ENCODE measurements around the gene ZFYVE21.

Gene ZFYVE21

GRCh38 chr14:103737432-103738045, 21.9 kb downstream of the ZFYVE21 start:
- DNase-seq (ENCODE audit: low spot score): no peak

- no peak for DNase-seq (ENCODE audit: low spot score)
Measured at GRCh38 chr14:103738166-103738565, 22.6 kb downstream of the ZFYVE21 start.

- DNase-seq (ENCODE audit: low spot score): no peak
Measured at GRCh38 chr14:103738701-103739451, 23.3 kb downstream of the ZFYVE21 start.

- DNase-seq (ENCODE audit: low spot score): no peak
Measured at GRCh38 chr14:103739466-103739792, 23.8 kb downstream of the ZFYVE21 start.

- DNase-seq (ENCODE audit: low spot score): no peak
Measured at GRCh38 chr14:103739793-103740501, 24.3 kb downstream of the ZFYVE21 start.

GRCh38 chr14:103740991-103741689, 25.5 kb downstream of the ZFYVE21 start:
- no peak for DNase-seq (ENCODE audit: low spot score)

- no peak for DNase-seq (ENCODE audit: low spot score)
Measured at GRCh38 chr14:103741876-103742275, 26.3 kb downstream of the ZFYVE21 start.

GRCh38 chr14:103742499-103743255, 27.1 kb downstream of the ZFYVE21 start:
- no peak for DNase-seq (ENCODE audit: low spot score)

GRCh38 chr14:103743691-103744090, 28.1 kb downstream of the ZFYVE21 start:
- no peak for DNase-seq (ENCODE audit: low spot score)

- no peak for DNase-seq (ENCODE audit: low spot score)
Measured at GRCh38 chr14:103744621-103745395, 29.2 kb downstream of the ZFYVE21 start.

- DNase-seq (ENCODE audit: low spot score): no peak
Measured at GRCh38 chr14:103745424-103745823, 29.8 kb downstream of the ZFYVE21 start.

GRCh38 chr14:103746701-103747100, 31.1 kb downstream of the ZFYVE21 start:
- no peak for DNase-seq (ENCODE audit: low spot score)

GRCh38 chr14:103748534-103748857, 32.9 kb downstream of the ZFYVE21 start:
- no peak for DNase-seq (ENCODE audit: low spot score)

GRCh38 chr14:103749452-103749851, 33.8 kb downstream of the ZFYVE21 start:
- no peak for DNase-seq (ENCODE audit: low spot score)

- no peak for DNase-seq (ENCODE audit: low spot score)
Measured at GRCh38 chr14:103749860-103750259, 34.2 kb downstream of the ZFYVE21 start.

- DNase-seq (ENCODE audit: low spot score): no peak
Measured at GRCh38 chr14:103753774-103754173, 38.2 kb downstream of the ZFYVE21 start.

GRCh38 chr14:103755060-103755459, 39.5 kb downstream of the ZFYVE21 start:
- no peak for DNase-seq (ENCODE audit: low spot score)

- DNase-seq (ENCODE audit: low spot score): no peak
Measured at GRCh38 chr14:103758059-103758776, 42.6 kb downstream of the ZFYVE21 start.

GRCh38 chr14:103762036-103762435, 46.4 kb downstream of the ZFYVE21 start:
- no peak for DNase-seq (ENCODE audit: low spot score)

- DNase-seq (ENCODE audit: low spot score): no peak
Measured at GRCh38 chr14:103762541-103762940, 46.9 kb downstream of the ZFYVE21 start.

Measured in putamen (tissue), 1 donor.